ENCODE data around the gene PPA1. TPM values are rescaled to one million over a fixed set of nuclear protein-coding genes. Genes with fewer than 3 reads are reported as not detected.

PPA1 gene
- total RNA-seq, 1 experiment from 2014 or later: 234 TPM

DNA sequence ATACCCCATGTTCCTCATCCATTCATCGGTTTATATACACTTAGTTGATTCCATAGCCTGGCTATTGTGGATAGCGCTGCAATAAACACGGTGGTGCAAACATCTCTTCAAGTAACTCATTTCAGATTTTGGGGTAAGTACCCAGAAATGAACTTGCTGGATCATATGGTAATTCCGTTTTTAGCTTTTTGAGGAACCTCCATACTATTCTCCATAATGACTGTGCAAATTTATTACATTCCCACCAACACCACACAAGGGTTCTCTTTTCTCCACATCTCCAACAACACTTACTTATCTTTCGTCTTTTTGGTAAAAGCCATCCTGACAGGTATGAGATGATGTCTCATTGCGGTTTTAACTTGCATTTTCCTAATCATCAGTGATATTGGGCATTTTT is 46.9 kb upstream of the PPA1 start:
- Histone ChIP-seq H3K4me3 (replicated peaks in 1 of 2; ENCODE audit: low read depth in 1 of 2, low read length in 2 of 2) (no peak overlapping the region), H3K79me2 (ENCODE audit: insufficient read depth, low read length) (no peaks in the 10 kb centered on the region), H3K9ac (ENCODE audit: low read length) (no peak overlapping the region), H3K9me2 (ENCODE audit: insufficient read depth) (no peaks in the 10 kb centered on the region; the same call in 1 of the 2 replicates), H3K9me3 (ENCODE audit: control insufficient read depth in 1 of 2, insufficient read depth in 1 of 2, low read depth in 1 of 2, low read length in 2 of 2) (no peaks in the 10 kb centered on the region), H4K20me1 (ENCODE audit: insufficient read depth) (no peaks in the 10 kb centered on the region), H3K27ac (ENCODE audit: low read depth, low read length) (no peak overlapping the region), H2AFZ (ENCODE audit: low read depth, low read length, poor library complexity, severe bottlenecking) (no peak overlapping the region), H3K4me1 (ENCODE audit: control insufficient read depth in 1 of 2, insufficient read depth in 2 of 2, low read length in 2 of 2) (no peaks in the 10 kb centered on the region), H3K4me2 (ENCODE audit: low read length) (no peak overlapping the region), H3K27me3 (ENCODE audit: insufficient read depth, low read length) (no peaks in the 10 kb centered on the region), H3K36me3 (ENCODE audit: control insufficient read depth in 1 of 2, insufficient read depth in 2 of 2, low read length in 2 of 2) (no peaks in the 10 kb centered on the region)
- intact Hi-C loops (cut with micrococcal nuclease): no loop called here
- ChIA-PET CTCF (no interaction called here), POLR2A (no interaction called here), RAD21 (ENCODE audit: low non-redundant PET in 1 of 2, low total read pairs in 2 of 2, uncharacterized antibody in 2 of 2, unreplicated experiment in 2 of 2) (no interaction called here)
- ATAC-seq (no peak), DNase-seq (ENCODE audit: low read depth, low spot score) (no peak)
- BruUV-seq (replicated peaks): no TSS peak
- TF ChIP-seq SRF (IDR thresholded peaks at IDR 0.05; ENCODE audit: low read depth): no peak
- TF ChIP-seq, protein P1, sequence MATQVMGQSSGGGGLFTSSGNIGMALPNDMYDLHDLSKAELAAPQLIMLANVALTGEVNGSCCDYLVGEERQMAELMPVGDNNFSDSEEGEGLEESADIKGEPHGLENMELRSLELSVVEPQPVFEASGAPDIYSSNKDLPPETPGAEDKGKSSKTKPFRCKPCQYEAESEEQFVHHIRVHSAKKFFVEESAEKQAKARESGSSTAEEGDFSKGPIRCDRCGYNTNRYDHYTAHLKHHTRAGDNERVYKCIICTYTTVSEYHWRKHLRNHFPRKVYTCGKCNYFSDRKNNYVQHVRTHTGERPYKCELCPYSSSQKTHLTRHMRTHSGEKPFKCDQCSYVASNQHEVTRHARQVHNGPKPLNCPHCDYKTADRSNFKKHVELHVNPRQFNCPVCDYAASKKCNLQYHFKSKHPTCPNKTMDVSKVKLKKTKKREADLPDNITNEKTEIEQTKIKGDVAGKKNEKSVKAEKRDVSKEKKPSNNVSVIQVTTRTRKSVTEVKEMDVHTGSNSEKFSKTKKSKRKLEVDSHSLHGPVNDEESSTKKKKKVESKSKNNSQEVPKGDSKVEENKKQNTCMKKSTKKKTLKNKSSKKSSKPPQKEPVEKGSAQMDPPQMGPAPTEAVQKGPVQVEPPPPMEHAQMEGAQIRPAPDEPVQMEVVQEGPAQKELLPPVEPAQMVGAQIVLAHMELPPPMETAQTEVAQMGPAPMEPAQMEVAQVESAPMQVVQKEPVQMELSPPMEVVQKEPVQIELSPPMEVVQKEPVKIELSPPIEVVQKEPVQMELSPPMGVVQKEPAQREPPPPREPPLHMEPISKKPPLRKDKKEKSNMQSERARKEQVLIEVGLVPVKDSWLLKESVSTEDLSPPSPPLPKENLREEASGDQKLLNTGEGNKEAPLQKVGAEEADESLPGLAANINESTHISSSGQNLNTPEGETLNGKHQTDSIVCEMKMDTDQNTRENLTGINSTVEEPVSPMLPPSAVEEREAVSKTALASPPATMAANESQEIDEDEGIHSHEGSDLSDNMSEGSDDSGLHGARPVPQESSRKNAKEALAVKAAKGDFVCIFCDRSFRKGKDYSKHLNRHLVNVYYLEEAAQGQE (IDR thresholded peaks at IDR 0.05; ENCODE audit: low read depth): no peak
- TF ChIP-seq ZFX (IDR thresholded peaks at IDR 0.05): no peak
- TF ChIP-seq FOSL1 (IDR thresholded peaks at IDR 0.05; ENCODE audit: low read depth): no peak
- TF ChIP-seq ELF1 (IDR thresholded peaks at IDR 0.05; ENCODE audit: borderline replicate concordance, low read depth): no peak
- no peak for TF ChIP-seq JUND (IDR thresholded peaks at IDR 0.05)
- no peak for TF ChIP-seq EZH2phosphoT487 (IDR thresholded peaks at IDR 0.05; ENCODE audit: borderline replicate concordance)
- TF ChIP-seq EZH2 (IDR thresholded peaks at IDR 0.05): no peak
- no peak for TF ChIP-seq YY1 (IDR thresholded peaks at IDR 0.05; ENCODE audit: extremely low read depth, insufficient replicate concordance, low read depth, low read length)
- TF ChIP-seq CEBPB (IDR thresholded peaks at IDR 0.05; ENCODE audit: low read depth): no peak
- TF ChIP-seq, protein P2, sequence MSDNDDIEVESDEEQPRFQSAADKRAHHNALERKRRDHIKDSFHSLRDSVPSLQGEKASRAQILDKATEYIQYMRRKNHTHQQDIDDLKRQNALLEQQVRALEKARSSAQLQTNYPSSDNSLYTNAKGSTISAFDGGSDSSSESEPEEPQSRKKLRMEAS (IDR thresholded peaks at IDR 0.05): no peak
- no peak for TF ChIP-seq EGR1 (IDR thresholded peaks at IDR 0.05; ENCODE audit: low read depth)

Measured in HCT116 (cell line).